DND-41 (cell line): ENCODE data around the gene DSCAM.

ENCODE experiments used
- CTCF ChIP-seq: IDR thresholded peaks from 2 replicates; pipeline ENCODE4 v1.5.1; 2012; ENCODE audit warnings: borderline replicate concordance, low read length, moderate library complexity, mild to moderate bottlenecking; ENCODE audit not compliant: poor library complexity, severe bottlenecking; ENCODE audit errors: extremely low read depth
- EZH2 ChIP-seq: IDR thresholded peaks from 3 replicates; pipeline ENCODE4 v1.6.1; 2012; ENCODE audit warnings: borderline replicate concordance, low read depth, mild to moderate bottlenecking, moderate library complexity, low read length, inconsistent platforms; ENCODE audit not compliant: severe bottlenecking

GRCh38 chr21:40595806-40596205, 251.2 kb downstream of the DSCAM start:
- TF ChIP-seq CTCF: no peak
- TF ChIP-seq EZH2: no peak
